HEK293 (cell line): ENCODE measurements around the gene HOXC5.

Experiments used
- CTCF ChIA-PET: fragments of 350-600 bp; formaldehyde crosslinking; extraction: SDS; loops from one replicate; lab custom pipeline; 2021; ENCODE audit warnings: antibody characterized with exemption; lab: Yijun Ruan, JAX
- POLR2A ChIA-PET: fragments of 300-600 bp; formaldehyde crosslinking; extraction: SDS; loops from one replicate; lab custom pipeline; 2020; ENCODE audit warnings: antibody characterized with exemption, inconsistent platforms; lab: Yijun Ruan, JAX
- H3K27ac ChIP-seq: fragments of 200-500 bp; sonication (Bioruptor generic); 2 replicates; pipeline ENCODE4 v1.5.1; 2014; ENCODE audit warnings: low read depth, low read length, control low read depth, inconsistent platforms; ENCODE audit errors: extremely low read depth
- H3K36me3 ChIP-seq, 2 experiments: fragments of 200-500 bp in 1 of 2; sonication (Bioruptor generic) in 1 of 2; 1 replicate in 1 of 2; 2 replicates in 1 of 2; pipeline ENCODE4 v1.5.1; 2014 to 2017; ENCODE audit warnings: inconsistent platforms in 2 of 2, low read length in 2 of 2; ENCODE audit not compliant: control insufficient read depth in 2 of 2, insufficient read depth in 1 of 2
- H3K4me1 ChIP-seq: fragments of 200-500 bp; sonication (Bioruptor generic); 2 replicates; pipeline ENCODE4 v1.5.1; 2014; ENCODE audit warnings: mild to moderate bottlenecking, low read length, inconsistent platforms; ENCODE audit not compliant: control insufficient read depth, insufficient read depth
- H3K4me3 ChIP-seq: 2 replicates; pipeline ENCODE4 v1.5.1; 2011; ENCODE audit warnings: low read depth, mild to moderate bottlenecking, control low read depth, low read length, moderate library complexity
- H3K9me3 ChIP-seq: fragments of 200-500 bp; sonication (Bioruptor generic); 2 replicates; pipeline ENCODE4 v1.5.1; 2014; ENCODE audit warnings: low read depth, low read length, inconsistent platforms; ENCODE audit not compliant: control insufficient read depth, insufficient read depth
- EGR2 ChIP-seq: fragments of 450-650 bp; formaldehyde crosslinking; IDR thresholded peaks from 2 replicates; pipeline ENCODE4 v1.5.1; 2016; ENCODE audit warnings: low read depth, missing biosample characterization, missing genetic modification characterization
- FEZF1 ChIP-seq: fragments of 450-650 bp; formaldehyde crosslinking; IDR thresholded peaks from 2 replicates; pipeline ENCODE4 v1.5.1; 2016; ENCODE audit warnings: missing biosample characterization, missing genetic modification characterization
- MZF1 ChIP-seq: fragments of 450-650 bp; formaldehyde crosslinking; IDR thresholded peaks from 2 replicates; pipeline ENCODE4 v1.5.1; 2017; ENCODE audit warnings: missing biosample characterization, missing genetic modification characterization, borderline replicate concordance
- SCRT1 ChIP-seq: fragments of 450-650 bp; formaldehyde crosslinking; IDR thresholded peaks from 2 replicates; pipeline ENCODE4 v1.5.1; 2016; ENCODE audit warnings: missing biosample characterization, missing genetic modification characterization, borderline replicate concordance
- SP3 ChIP-seq: fragments of 450-650 bp; formaldehyde crosslinking; IDR thresholded peaks from 2 replicates; pipeline ENCODE4 v1.5.1; 2016; ENCODE audit warnings: missing biosample characterization, missing genetic modification characterization
- ZBTB17 ChIP-seq: fragments of 450-650 bp; formaldehyde crosslinking; IDR thresholded peaks from 2 replicates; pipeline ENCODE4 v1.5.1; 2016; ENCODE audit warnings: missing biosample characterization, missing genetic modification characterization
- ZBTB8A ChIP-seq: fragments of 450-650 bp; formaldehyde crosslinking; IDR thresholded peaks from 2 replicates; pipeline ENCODE4 v1.5.1; 2016; ENCODE audit warnings: missing biosample characterization, missing genetic modification characterization
- ZFP69B ChIP-seq: fragments of 450-650 bp; formaldehyde crosslinking; IDR thresholded peaks from 2 replicates; pipeline ENCODE4 v1.5.1; 2016; ENCODE audit warnings: missing biosample characterization, missing genetic modification characterization
- ZNF19 ChIP-seq: fragments of 450-650 bp; formaldehyde crosslinking; IDR thresholded peaks from 2 replicates; pipeline ENCODE4; 2016; ENCODE audit warnings: missing biosample characterization, missing genetic modification characterization, low read depth
- ZNF366 ChIP-seq: fragments of 450-650 bp; formaldehyde crosslinking; conservative IDR thresholded peaks from 2 replicates; pipeline ENCODE4 v1.5.1; 2016; ENCODE audit warnings: missing biosample characterization, missing genetic modification characterization
- ZNF560 ChIP-seq: fragments of 450-650 bp; formaldehyde crosslinking; IDR thresholded peaks from 2 replicates; pipeline ENCODE4 v1.5.1; 2017; ENCODE audit warnings: missing biosample characterization, missing genetic modification characterization, borderline replicate concordance
- ZNF785 ChIP-seq: fragments of 450-650 bp; formaldehyde crosslinking; IDR thresholded peaks from 2 replicates; pipeline ENCODE4 v1.5.1; 2016; ENCODE audit warnings: missing biosample characterization, missing genetic modification characterization
- ZSCAN23 ChIP-seq: fragments of 450-650 bp; formaldehyde crosslinking; IDR thresholded peaks from 2 replicates; pipeline ENCODE4 v1.5.1; 2016; ENCODE audit warnings: missing biosample characterization, missing genetic modification characterization
- TF ChIP-seq, protein P1 (sequence below): fragments of 450-650 bp; formaldehyde crosslinking; conservative IDR thresholded peaks from 2 replicates; pipeline ENCODE4 v1.5.1; 2016; ENCODE audit warnings: low read depth, missing biosample characterization, missing genetic modification characterization
- TF ChIP-seq, protein P2 (sequence below): fragments of 450-650 bp; formaldehyde crosslinking; IDR thresholded peaks from 2 replicates; pipeline ENCODE4 v1.5.1; 2016; ENCODE audit warnings: missing biosample characterization, missing genetic modification characterization
- TF ChIP-seq, protein P3 (sequence below): fragments of 450-650 bp; IDR thresholded peaks from 2 replicates; pipeline ENCODE4 v1.5.1; 2018; ENCODE audit warnings: missing biosample characterization, mild to moderate bottlenecking, missing genetic modification characterization
- TF ChIP-seq, protein P4 (sequence below): fragments of 450-650 bp; formaldehyde crosslinking; IDR thresholded peaks from 2 replicates; pipeline ENCODE4 v1.5.1; 2017; ENCODE audit warnings: missing biosample characterization, missing genetic modification characterization
- TF ChIP-seq, protein P5 (sequence below): fragments of 450-650 bp; formaldehyde crosslinking; IDR thresholded peaks from 2 replicates; pipeline ENCODE4 v1.5.1; 2016; ENCODE audit warnings: missing biosample characterization, missing genetic modification characterization

Gene HOXC5

DNA sequence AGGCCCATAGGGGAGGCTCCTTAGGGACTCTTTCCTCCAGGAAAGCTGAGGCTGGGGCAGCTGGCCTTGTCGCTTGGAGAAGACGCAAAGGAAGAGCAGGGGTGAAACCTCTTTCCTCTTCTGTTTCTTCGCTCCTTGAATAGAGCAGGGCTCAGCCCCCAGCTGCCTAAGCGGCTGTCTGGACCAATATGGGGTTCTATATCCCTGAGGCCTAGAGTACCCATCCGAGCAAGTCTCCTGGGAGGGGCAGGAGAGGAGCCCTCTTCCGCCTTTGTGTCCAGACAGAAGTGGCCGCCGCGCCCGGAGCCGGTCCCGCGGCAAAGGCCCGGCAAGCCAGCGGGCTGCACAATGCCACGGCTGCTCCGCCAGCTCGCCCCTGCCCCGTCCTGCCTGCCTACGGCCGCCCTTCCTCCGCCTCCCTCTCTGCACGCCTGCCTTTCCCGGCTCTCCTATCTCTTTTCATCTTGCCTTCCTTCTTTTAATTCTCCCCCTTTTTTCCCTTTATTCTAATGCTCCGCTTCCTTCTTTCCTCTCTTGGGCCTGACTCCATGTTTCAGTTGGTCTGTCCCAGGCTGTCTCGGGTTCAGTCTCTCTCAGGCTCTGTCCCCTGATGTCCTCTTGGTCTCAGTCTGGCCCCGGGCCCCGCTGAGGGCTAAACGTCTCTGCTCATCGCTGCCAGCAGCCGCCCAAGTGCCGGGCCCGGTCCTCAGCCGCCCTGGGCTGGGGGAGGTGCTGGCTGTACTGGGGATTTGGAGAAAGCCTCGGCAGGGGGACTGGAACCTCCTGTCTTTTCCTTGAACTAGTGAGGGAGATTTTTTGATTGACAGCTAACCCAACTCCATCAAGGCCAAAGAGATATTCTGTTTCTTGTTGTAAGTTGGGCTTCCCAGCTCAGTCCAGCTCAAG, 35.4 kb upstream of the HOXC5 start (continued):
- TF ChIP-seq, protein P1, sequence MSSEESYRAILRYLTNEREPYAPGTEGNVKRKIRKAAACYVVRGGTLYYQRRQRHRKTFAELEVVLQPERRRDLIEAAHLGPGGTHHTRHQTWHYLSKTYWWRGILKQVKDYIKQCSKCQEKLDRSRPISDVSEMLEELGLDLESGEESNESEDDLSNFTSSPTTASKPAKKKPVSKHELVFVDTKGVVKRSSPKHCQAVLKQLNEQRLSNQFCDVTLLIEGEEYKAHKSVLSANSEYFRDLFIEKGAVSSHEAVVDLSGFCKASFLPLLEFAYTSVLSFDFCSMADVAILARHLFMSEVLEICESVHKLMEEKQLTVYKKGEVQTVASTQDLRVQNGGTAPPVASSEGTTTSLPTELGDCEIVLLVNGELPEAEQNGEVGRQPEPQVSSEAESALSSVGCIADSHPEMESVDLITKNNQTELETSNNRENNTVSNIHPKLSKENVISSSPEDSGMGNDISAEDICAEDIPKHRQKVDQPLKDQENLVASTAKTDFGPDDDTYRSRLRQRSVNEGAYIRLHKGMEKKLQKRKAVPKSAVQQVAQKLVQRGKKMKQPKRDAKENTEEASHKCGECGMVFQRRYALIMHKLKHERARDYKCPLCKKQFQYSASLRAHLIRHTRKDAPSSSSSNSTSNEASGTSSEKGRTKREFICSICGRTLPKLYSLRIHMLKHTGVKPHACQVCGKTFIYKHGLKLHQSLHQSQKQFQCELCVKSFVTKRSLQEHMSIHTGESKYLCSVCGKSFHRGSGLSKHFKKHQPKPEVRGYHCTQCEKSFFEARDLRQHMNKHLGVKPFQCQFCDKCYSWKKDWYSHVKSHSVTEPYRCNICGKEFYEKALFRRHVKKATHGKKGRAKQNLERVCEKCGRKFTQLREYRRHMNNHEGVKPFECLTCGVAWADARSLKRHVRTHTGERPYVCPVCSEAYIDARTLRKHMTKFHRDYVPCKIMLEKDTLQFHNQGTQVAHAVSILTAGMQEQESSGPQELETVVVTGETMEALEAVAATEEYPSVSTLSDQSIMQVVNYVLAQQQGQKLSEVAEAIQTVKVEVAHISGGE (tag by site-specific recombination), result no peak; the same call in 1 of the 2 replicates
- TF ChIP-seq FEZF1 (peak; percentile 51), EGR2 (tag by site-specific recombination) (peak; percentile 55), ZFP69B (tag by site-specific recombination) (peak; percentile 46), ZNF366 (tag by site-specific recombination) (peak; percentile 92), ZSCAN23 (0 out of 2 replicates have a peak, but pooled peaks have one; percentile 9), ZNF785 (tag by site-specific recombination) (no peak), ZNF19 (tag by site-specific recombination) (no peak), ZBTB8A (tag by site-specific recombination) (peak; percentile 77), ZBTB17 (tag by site-specific recombination) (peak; percentile 95)
- TF ChIP-seq, protein P2, sequence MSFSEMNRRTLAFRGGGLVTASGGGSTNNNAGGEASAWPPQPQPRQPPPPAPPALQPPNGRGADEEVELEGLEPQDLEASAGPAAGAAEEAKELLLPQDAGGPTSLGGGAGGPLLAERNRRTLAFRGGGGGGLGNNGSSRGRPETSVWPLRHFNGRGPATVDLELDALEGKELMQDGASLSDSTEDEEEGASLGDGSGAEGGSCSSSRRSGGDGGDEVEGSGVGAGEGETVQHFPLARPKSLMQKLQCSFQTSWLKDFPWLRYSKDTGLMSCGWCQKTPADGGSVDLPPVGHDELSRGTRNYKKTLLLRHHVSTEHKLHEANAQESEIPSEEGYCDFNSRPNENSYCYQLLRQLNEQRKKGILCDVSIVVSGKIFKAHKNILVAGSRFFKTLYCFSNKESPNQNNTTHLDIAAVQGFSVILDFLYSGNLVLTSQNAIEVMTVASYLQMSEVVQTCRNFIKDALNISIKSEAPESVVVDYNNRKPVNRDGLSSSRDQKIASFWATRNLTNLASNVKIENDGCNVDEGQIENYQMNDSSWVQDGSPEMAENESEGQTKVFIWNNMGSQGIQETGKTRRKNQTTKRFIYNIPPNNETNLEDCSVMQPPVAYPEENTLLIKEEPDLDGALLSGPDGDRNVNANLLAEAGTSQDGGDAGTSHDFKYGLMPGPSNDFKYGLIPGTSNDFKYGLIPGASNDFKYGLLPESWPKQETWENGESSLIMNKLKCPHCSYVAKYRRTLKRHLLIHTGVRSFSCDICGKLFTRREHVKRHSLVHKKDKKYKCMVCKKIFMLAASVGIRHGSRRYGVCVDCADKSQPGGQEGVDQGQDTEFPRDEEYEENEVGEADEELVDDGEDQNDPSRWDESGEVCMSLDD (tag by site-specific recombination), result peak; percentile 42
- TF ChIP-seq, protein P3, sequence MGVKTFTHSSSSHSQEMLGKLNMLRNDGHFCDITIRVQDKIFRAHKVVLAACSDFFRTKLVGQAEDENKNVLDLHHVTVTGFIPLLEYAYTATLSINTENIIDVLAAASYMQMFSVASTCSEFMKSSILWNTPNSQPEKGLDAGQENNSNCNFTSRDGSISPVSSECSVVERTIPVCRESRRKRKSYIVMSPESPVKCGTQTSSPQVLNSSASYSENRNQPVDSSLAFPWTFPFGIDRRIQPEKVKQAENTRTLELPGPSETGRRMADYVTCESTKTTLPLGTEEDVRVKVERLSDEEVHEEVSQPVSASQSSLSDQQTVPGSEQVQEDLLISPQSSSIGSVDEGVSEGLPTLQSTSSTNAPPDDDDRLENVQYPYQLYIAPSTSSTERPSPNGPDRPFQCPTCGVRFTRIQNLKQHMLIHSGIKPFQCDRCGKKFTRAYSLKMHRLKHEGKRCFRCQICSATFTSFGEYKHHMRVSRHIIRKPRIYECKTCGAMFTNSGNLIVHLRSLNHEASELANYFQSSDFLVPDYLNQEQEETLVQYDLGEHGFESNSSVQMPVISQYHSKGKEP (tag by site-specific recombination), result no peak

DNA sequence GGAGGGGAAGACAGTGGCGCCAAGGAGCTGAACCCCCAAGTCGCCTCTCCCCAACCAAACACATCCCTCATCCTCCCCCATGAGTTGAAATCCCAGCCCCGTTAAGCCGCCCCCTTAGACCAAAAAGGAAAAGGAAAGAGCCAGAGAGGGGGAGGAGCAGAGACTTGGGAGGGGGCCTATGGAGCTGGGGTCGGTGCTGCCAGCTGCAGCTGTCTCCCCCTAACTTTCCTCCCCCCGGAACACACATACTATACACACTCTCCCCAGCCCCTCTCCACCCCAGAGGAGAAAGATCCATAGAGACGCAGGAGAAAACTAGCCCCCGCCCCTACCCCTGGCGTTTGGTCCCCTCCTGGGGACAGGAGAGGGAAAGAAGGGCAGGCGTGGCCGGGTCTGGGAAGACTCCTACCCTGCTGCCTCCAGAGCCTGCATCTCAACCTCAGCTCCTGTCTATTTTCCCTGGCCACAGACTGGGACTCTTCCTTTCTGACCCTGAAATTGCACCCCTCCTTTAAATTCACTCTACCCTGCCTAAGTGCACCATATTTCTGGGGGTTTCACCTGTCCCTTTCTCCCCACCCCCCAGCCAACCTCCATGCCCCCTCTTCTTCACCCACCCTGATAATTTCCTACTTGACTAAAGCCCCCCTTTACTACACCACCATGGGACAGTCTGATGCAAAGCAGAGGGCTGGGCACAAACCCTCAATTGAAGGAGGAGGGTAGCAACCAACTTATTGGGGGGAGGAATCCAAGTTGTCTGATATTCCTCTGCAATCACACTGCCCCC, 34.5 kb upstream of the HOXC5 start:
- ChIA-PET CTCF (interaction anchor here (0.6 to 6.7 kb wide), 15 partner anchors 10 to 769 kb away, joined by 3 to 49 read pairs (median 3); partner anchors contain the start of genes HOXC10 and HOXC8), POLR2A (interaction anchor here (0.8 to 3.7 kb wide), 4 partner anchors 11 to 190 kb away, joined by 3 to 34 read pairs (median 10); partner anchors contain the start of genes HOXC10 and SMUG1)
- H3K4me3 ChIP-seq, result no peak overlapping the region
- H3K9me3 ChIP-seq, result no peaks in the 10 kb centered on the region
- H3K36me3 ChIP-seq, result peaks cover 4 to 9% of the 10 kb centered on the region in 2 experiments; a peak in 2 of 3 replicates
- H3K4me1 ChIP-seq, result peaks cover 41% of the 10 kb centered on the region
- H3K27ac ChIP-seq, result peak overlapping the region; percentile 98; the same call in 1 of the 2 replicates
- TF ChIP-seq, protein P4, sequence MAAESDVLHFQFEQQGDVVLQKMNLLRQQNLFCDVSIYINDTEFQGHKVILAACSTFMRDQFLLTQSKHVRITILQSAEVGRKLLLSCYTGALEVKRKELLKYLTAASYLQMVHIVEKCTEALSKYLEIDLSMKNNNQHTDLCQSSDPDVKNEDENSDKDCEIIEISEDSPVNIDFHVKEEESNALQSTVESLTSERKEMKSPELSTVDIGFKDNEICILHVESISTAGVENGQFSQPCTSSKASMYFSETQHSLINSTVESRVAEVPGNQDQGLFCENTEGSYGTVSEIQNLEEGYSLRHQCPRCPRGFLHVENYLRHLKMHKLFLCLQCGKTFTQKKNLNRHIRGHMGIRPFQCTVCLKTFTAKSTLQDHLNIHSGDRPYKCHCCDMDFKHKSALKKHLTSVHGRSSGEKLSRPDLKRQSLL (tag by site-specific recombination), result no peak; the same call in 1 of the 2 replicates
- 0 out of 2 replicates have a peak, but pooled peaks have one; percentile 10 for TF ChIP-seq MZF1 (tag by site-specific recombination)
- TF ChIP-seq, protein P5, sequence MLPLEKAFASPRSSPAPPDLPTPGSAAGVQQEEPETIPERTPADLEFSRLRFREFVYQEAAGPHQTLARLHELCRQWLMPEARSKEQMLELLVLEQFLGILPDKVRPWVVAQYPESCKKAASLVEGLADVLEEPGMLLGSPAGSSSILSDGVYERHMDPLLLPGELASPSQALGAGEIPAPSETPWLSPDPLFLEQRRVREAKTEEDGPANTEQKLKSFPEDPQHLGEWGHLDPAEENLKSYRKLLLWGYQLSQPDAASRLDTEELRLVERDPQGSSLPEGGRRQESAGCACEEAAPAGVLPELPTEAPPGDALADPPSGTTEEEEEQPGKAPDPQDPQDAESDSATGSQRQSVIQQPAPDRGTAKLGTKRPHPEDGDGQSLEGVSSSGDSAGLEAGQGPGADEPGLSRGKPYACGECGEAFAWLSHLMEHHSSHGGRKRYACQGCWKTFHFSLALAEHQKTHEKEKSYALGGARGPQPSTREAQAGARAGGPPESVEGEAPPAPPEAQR (tag by site-specific recombination), result no peak
- TF ChIP-seq ZNF19 (tag by site-specific recombination), result no peak
- TF ChIP-seq, protein P2 (tag by site-specific recombination), result 0 out of 2 replicates have a peak, but pooled peaks have one; percentile 22
- TF ChIP-seq SP3 (tag by site-specific recombination), result peak; percentile 61
- no peak for TF ChIP-seq ZNF560 (tag by site-specific recombination)
- peak; percentile 45; the same call in 1 of the 2 replicates for TF ChIP-seq ZNF366 (tag by site-specific recombination)
- TF ChIP-seq SCRT1 (tag by site-specific recombination), result no peak
